ENCODE data around the gene TCOF1.

The TCOF1 gene

GRCh38 chr5:150350524-150351344, 6.8 kb upstream of the TCOF1 start:
- Histone ChIP-seq H2AFZ (ENCODE audit: low read length) (no peak overlapping the region), H3K79me2 (ENCODE audit: insufficient read depth, low read length) (no peaks in the 10 kb centered on the region), H3K27ac (ENCODE audit: low read depth, low read length, poor library complexity, severe bottlenecking) (no peak overlapping the region), H3K9me3 (ENCODE audit: low read length) (no peaks in the 10 kb centered on the region), H3F3A (ENCODE audit: insufficient read depth, low read length) (no peaks in the 10 kb centered on the region), H3K4me2 (ENCODE audit: low read length) (no peak overlapping the region), H3K4me3 (ENCODE audit: low read depth, low read length, poor library complexity, severe bottlenecking) (no peak overlapping the region), H3K4me1 (ENCODE audit: insufficient read depth, low read length, severe bottlenecking) (peaks cover 3% of the 10 kb centered on the region), H3K36me3 (ENCODE audit: insufficient read depth, low read length) (no peaks in the 10 kb centered on the region), H3K27me3 (ENCODE audit: insufficient read depth, low read length) (no peaks in the 10 kb centered on the region), H3K9me2 (ENCODE audit: low read depth, low read length) (no peaks in the 10 kb centered on the region), H3K9ac (ENCODE audit: low read length) (no peak overlapping the region), H4K20me1 (ENCODE audit: insufficient read depth, low read length) (no peaks in the 10 kb centered on the region)
- no peak for TF ChIP-seq EZH2 (IDR thresholded peaks at IDR 0.05; ENCODE audit: borderline replicate concordance, low read length)
- peak; percentile 76 for TF ChIP-seq CTCF (IDR thresholded peaks at IDR 0.05; ENCODE audit: low read length)

- Histone ChIP-seq H3K27ac (ENCODE audit: low read depth, low read length, poor library complexity, severe bottlenecking) (no peak overlapping the region), H3K9me2 (ENCODE audit: low read depth, low read length) (no peaks in the 10 kb centered on the region), H3F3A (ENCODE audit: insufficient read depth, low read length) (no peaks in the 10 kb centered on the region), H4K20me1 (ENCODE audit: insufficient read depth, low read length) (no peaks in the 10 kb centered on the region), H3K9me3 (ENCODE audit: low read length) (no peaks in the 10 kb centered on the region), H3K4me1 (ENCODE audit: insufficient read depth, low read length, severe bottlenecking) (peaks cover 9% of the 10 kb centered on the region), H2AFZ (ENCODE audit: low read length) (no peak overlapping the region), H3K9ac (ENCODE audit: low read length) (no peak overlapping the region), H3K27me3 (ENCODE audit: insufficient read depth, low read length) (no peaks in the 10 kb centered on the region), H3K36me3 (ENCODE audit: insufficient read depth, low read length) (no peaks in the 10 kb centered on the region), H3K79me2 (ENCODE audit: insufficient read depth, low read length) (no peaks in the 10 kb centered on the region), H3K4me2 (ENCODE audit: low read length) (no peak overlapping the region), H3K4me3 (ENCODE audit: low read depth, low read length, poor library complexity, severe bottlenecking) (no peak overlapping the region)
- TF ChIP-seq CTCF (IDR thresholded peaks at IDR 0.05; ENCODE audit: low read length), result no peak
- no peak for TF ChIP-seq EZH2 (IDR thresholded peaks at IDR 0.05; ENCODE audit: borderline replicate concordance, low read length)
Observed at GRCh38 chr5:150352244-150353031, 5.1 kb upstream of the TCOF1 start.

- H4K20me1 ChIP-seq (ENCODE audit: insufficient read depth, low read length), result no peaks in the 10 kb centered on the region
- no peaks in the 10 kb centered on the region for H3K27me3 ChIP-seq (ENCODE audit: insufficient read depth, low read length)
- no peak overlapping the region for H3K27ac ChIP-seq (ENCODE audit: low read depth, low read length, poor library complexity, severe bottlenecking)
- H3K36me3 ChIP-seq (ENCODE audit: insufficient read depth, low read length), result no peaks in the 10 kb centered on the region
- H3F3A ChIP-seq (ENCODE audit: insufficient read depth, low read length), result no peaks in the 10 kb centered on the region
- H3K79me2 ChIP-seq (ENCODE audit: insufficient read depth, low read length), result peaks cover 3% of the 10 kb centered on the region
- H3K9me3 ChIP-seq (ENCODE audit: low read length), result no peaks in the 10 kb centered on the region
- no peak overlapping the region for H3K4me3 ChIP-seq (ENCODE audit: low read depth, low read length, poor library complexity, severe bottlenecking)
- no peak for TF ChIP-seq EZH2 (IDR thresholded peaks at IDR 0.05; ENCODE audit: borderline replicate concordance, low read length)
- TF ChIP-seq CTCF (IDR thresholded peaks at IDR 0.05; ENCODE audit: low read length), result no peak
- H2AFZ ChIP-seq (ENCODE audit: low read length), result no peak overlapping the region
- H3K4me2 ChIP-seq (ENCODE audit: low read length), result no peak overlapping the region
- peaks cover 9% of the 10 kb centered on the region for H3K4me1 ChIP-seq (ENCODE audit: insufficient read depth, low read length, severe bottlenecking)
- H3K9ac ChIP-seq (ENCODE audit: low read length), result no peak overlapping the region
- no peaks in the 10 kb centered on the region for H3K9me2 ChIP-seq (ENCODE audit: low read depth, low read length)
Observed at GRCh38 chr5:150353032-150353675, 4.3 kb upstream of the TCOF1 start.

Data from OCI-LY1 (cell line).